Measurements from ENCODE around the gene ARID1B. TPM values are rescaled to one million over a fixed set of nuclear protein-coding genes. Genes with fewer than 3 reads are reported as not detected.
A peak's percentile ranks its signal among the peaks of the same experiment; 100 is the strongest.

Gene ARID1B
- total and polyA plus RNA-seq, 10 donors = 17.7 to 223 (median 141) TPM

DNA sequence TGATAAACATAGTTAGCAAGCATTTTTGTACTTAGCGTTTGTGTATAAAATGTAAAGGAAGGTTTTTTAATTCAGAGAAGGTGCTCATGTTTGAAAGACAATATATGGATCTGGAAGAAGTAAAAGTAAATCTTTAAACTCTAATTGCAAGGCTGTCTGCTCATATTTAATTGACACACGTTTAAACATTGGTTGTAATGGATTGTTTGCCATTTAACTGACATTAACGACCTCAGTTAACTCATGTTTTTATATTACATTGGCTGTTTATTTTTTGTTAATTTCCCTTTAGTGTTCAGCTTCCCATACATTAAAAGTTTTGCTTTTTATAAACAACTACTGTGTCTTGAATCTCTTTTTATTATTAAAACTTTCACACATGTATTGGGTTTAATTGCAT is 208.1 kb downstream of the ARID1B start:
- Histone ChIP-seq H3K4me3 (no peak overlapping the region), H3K9me3 (no peaks in the 10 kb centered on the region), H3K27me3 (replicated peaks in 1 of 7) (no peaks in the 10 kb centered on the region), H3K36me3 (peaks cover 0 to 3% (median 0%) of the 10 kb centered on the region in 6 donors), H3K27ac (no peak overlapping the region), H3K4me1 (peaks cover 10 to 95% (median 78%) of the 10 kb centered on the region in 6 donors)
- DNase-seq = no peak
- no peak for TF ChIP-seq POLR2AphosphoS5 (IDR thresholded peaks at IDR 0.05)
- TF ChIP-seq POLR2A (IDR thresholded peaks at IDR 0.05) = no peak
- TF ChIP-seq, protein P1, sequence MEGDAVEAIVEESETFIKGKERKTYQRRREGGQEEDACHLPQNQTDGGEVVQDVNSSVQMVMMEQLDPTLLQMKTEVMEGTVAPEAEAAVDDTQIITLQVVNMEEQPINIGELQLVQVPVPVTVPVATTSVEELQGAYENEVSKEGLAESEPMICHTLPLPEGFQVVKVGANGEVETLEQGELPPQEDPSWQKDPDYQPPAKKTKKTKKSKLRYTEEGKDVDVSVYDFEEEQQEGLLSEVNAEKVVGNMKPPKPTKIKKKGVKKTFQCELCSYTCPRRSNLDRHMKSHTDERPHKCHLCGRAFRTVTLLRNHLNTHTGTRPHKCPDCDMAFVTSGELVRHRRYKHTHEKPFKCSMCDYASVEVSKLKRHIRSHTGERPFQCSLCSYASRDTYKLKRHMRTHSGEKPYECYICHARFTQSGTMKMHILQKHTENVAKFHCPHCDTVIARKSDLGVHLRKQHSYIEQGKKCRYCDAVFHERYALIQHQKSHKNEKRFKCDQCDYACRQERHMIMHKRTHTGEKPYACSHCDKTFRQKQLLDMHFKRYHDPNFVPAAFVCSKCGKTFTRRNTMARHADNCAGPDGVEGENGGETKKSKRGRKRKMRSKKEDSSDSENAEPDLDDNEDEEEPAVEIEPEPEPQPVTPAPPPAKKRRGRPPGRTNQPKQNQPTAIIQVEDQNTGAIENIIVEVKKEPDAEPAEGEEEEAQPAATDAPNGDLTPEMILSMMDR (IDR thresholded peaks at IDR 0.05 in 8 of 11, conservative IDR thresholded peaks at IDR 0.05 in 3 of 11) = no peak
- 77 to 93% (median 85%) methylated on average over 3 of the region's 3 CpGs for WGBS, 5 donors
- intact Hi-C loops (cut with DNase I; ENCODE audit: low total_unique reads) = no loop called here

DNA sequence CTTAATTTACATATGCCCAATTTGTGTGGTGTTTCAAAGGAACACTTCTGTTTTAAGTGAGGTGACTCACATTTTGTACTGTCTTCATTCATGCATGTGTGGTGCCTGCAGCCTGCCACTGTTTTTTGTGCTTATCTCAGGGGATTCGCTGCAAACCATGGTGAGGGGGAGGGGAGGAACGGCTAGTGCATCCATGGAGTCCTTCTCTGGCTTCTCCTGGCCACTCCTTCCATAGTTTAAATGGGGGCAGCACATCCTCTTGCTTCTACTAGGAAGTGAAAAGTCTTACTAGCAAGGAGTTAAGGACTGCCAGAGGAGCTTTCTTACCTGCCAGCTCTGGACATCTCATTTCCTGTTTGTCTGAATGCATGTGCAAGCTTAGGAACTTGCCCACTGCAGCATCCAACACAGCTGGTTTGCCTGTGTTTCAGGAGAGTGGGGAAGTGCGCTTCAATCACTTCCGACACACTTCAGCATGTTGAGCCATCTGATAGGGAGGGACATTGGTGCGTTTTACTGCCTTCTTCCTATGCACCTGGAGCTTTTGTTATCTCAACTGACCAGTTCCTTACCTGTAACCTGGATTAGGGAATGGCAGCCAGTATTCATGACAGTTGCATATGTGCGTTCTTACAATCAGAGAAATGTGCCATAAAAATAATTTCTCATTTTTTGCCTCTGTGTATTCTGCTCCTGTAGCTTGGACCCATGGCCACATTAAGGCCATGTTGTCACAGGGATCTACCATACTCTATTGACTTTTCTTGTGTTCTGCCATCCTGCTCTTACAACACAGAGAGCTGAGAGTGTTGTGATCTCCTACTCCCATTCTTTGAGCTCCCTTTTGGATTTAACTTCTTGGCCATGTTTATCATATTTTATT is 211.3 kb downstream of the ARID1B start:
- intact Hi-C loops (cut with DNase I; ENCODE audit: low total_unique reads) = no loop called here
- WGBS, 5 donors = 37 to 58% (median 45%) methylated on average over 6 of the region's 6 CpGs

DNA sequence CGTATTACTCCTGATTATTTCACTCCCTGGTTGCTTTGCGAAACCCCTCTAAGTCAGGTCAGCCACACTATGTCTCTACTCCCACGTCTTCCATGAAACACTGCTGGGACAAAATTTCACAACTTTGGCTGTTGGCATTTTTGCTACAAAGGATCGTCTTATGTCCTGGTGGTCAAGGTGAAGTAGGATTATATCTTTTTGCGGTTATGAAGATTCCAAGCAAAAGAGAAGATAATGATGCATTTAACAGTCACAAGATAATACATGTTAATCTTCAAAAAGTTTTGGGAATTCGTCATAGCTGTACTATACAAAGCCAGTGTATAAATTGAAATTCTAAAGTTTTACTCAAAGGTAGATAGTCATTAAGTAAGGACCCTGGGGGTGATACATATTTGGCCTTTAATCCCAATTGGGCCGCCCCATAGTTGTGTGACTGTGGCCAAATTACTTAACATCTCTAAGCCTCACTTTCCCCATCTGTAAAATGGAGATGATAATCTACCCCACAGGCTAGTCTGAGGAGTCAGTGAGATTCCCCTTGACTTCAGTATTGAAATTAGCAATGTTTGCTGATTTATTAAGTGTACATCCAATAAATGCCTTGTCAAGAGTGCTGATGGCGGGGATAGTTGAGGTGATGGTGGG is 212.1 kb downstream of the ARID1B start:
- peaks cover 21 to 95% (median 68%) of the 10 kb centered on the region in 6 donors for H3K4me1 ChIP-seq
- H3K36me3 ChIP-seq = peaks cover 0 to 7% (median 0%) of the 10 kb centered on the region in 6 donors
- DNase-seq = no peak
- H3K27ac ChIP-seq = peak overlapping the region in 3 of 8 donors; percentile 21 to 66 (median 50)
- H3K4me3 ChIP-seq = no peak overlapping the region
- intact Hi-C loops (cut with DNase I; ENCODE audit: low total_unique reads) = no loop called here
- 74 to 83% (median 80%) methylated on average over 8 of the region's 8 CpGs for WGBS, 5 donors
- H3K27me3 ChIP-seq (replicated peaks in 1 of 7) = no peaks in the 10 kb centered on the region
- TF ChIP-seq, protein P1 (IDR thresholded peaks at IDR 0.05 in 8 of 11, conservative IDR thresholded peaks at IDR 0.05 in 3 of 11) = no peak
- TF ChIP-seq POLR2A (IDR thresholded peaks at IDR 0.05) = no peak
- TF ChIP-seq POLR2AphosphoS5 (IDR thresholded peaks at IDR 0.05) = no peak
- no peaks in the 10 kb centered on the region for H3K9me3 ChIP-seq

More for the DNA sequence above, 211.3 kb downstream of the ARID1B start:
- no peaks in the 10 kb centered on the region for H3K9me3 ChIP-seq
- TF ChIP-seq, protein P1 (IDR thresholded peaks at IDR 0.05 in 8 of 11, conservative IDR thresholded peaks at IDR 0.05 in 3 of 11) = no peak
- TF ChIP-seq POLR2AphosphoS5 (IDR thresholded peaks at IDR 0.05) (peak in 2 of 3 donors; percentile 24 to 77), POLR2A (IDR thresholded peaks at IDR 0.05) (no peak)
- H3K4me3 ChIP-seq = peak overlapping the region in 1 of 8 donors; percentile 43
- DNase-seq = no peak
- peak overlapping the region in 4 of 8 donors; percentile 21 to 66 (median 44) for H3K27ac ChIP-seq
- H3K36me3 ChIP-seq = peaks cover 0 to 7% (median 0%) of the 10 kb centered on the region in 6 donors
- no peaks in the 10 kb centered on the region for H3K27me3 ChIP-seq (replicated peaks in 1 of 7)
- H3K4me1 ChIP-seq = peaks cover 19 to 95% (median 68%) of the 10 kb centered on the region in 6 donors
